Cardiac muscle cell (in vitro differentiated cells and primary cell): ENCODE results near the gene RND1. TPM values are rescaled to one million over a fixed set of nuclear protein-coding genes. Genes with fewer than 3 reads are reported as not detected.
"Not testable (repeated sequence)": the region's sequence is repeated elsewhere in the genome, so short reads cannot be mapped to it uniquely, and the experiment has no call there.

Experiments used
- DNase-seq, 2 donors: peaks; one replicate each; pipeline versions ENCODE4 v3.0.0 to v3.0.0-alpha.2; 2010 to 2017; ENCODE audit warnings: low read depth in 1 of 2, low spot score in 1 of 2
- H3K27ac ChIP-seq: fragments of 200-600 bp; sonication (generic); 2 replicates; pipeline ENCODE4 v1.5.1; 2016
- H3K27me3 ChIP-seq: fragments of 200-600 bp; sonication (generic); 2 replicates; pipeline ENCODE4 v1.6.0; 2016; ENCODE audit warnings: control low read depth
- H3K36me3 ChIP-seq: fragments of 200-600 bp; sonication (generic); 2 replicates; pipeline ENCODE4 v1.5.1; 2016; ENCODE audit warnings: control low read depth
- H3K4me1 ChIP-seq: fragments of 200-600 bp; sonication (generic); 2 replicates; pipeline ENCODE4 v1.8.1; 2017; ENCODE audit warnings: low read depth, mild to moderate bottlenecking, mixed run types
- H3K4me3 ChIP-seq: fragments of 200-600 bp; sonication (generic); 2 replicates; pipeline ENCODE4 v1.5.1; 2016; ENCODE audit warnings: mild to moderate bottlenecking
- H3K9me3 ChIP-seq: fragments of 200-600 bp; sonication (generic); 2 replicates; pipeline ENCODE4 v1.5.1; 2017; ENCODE audit warnings: low read depth, mild to moderate bottlenecking, control low read depth
- CTCF ChIP-seq: IDR thresholded peaks from 2 replicates; pipeline ENCODE4 v1.5.1; 2012; ENCODE audit warnings: low read depth, mild to moderate bottlenecking, low read length
- polyA plus RNA-seq: library from polyadenylated mRNA; unstranded; fragments of >200 nt; fragmentation: Nextera tagmentation; extraction: Ambion mirVana; gene quantifications from 2 replicates; pipeline ENCODE4 v1.2.1, GENCODE V29; 2016
- total RNA-seq: library from RNA; depleted of rRNA; stranded (reverse); fragments of >200 nt; gene quantifications from 2 replicates; pipeline ENCODE4 v1.2.3, GENCODE V29; 2016

Gene RND1
- total RNA-seq = 2.1 and 2.9 TPM in 2 replicates
- polyA plus RNA-seq = 3.5 and 7.2 TPM in 2 replicates

- peak; percentile 27 for TF ChIP-seq CTCF
- no peaks in the 10 kb centered on the region for H3K9me3 ChIP-seq
- H3K4me3 ChIP-seq = peak within 1 kb of the TSS; percentile 49
- no peak within 1 kb of the TSS for H3K27ac ChIP-seq
- peak; percentile 92 to 93 for DNase-seq
- H3K27me3 ChIP-seq = peaks cover 4% of the 10 kb centered on the region
- H3K36me3 ChIP-seq = no peaks in the 10 kb centered on the region
- H3K4me1 ChIP-seq = no peaks in the 10 kb centered on the region
These were observed at the start of gene RND1 for GRCh38 chr12:48865281-48866051. TSS of gene RND1 (minus strand) at chr12:48865870. CDS start at chr12:48865767, 103 bp downstream.

GRCh38 chr12:48910196-48910595 lies 44.5 kb upstream of the RND1 start:
- no peaks in the 10 kb centered on the region for H3K9me3 ChIP-seq
- H3K27ac ChIP-seq = no peak overlapping the region
- no peaks in the 10 kb centered on the region for H3K4me1 ChIP-seq
- no peak for TF ChIP-seq CTCF
- no peak overlapping the region for H3K4me3 ChIP-seq
- no peaks in the 10 kb centered on the region for H3K36me3 ChIP-seq
- DNase-seq = no peak
- H3K27me3 ChIP-seq = no peaks in the 10 kb centered on the region

- DNase-seq, H3K4me3 ChIP-seq, H3K27me3 ChIP-seq, H3K27ac ChIP-seq, H3K4me1 ChIP-seq, H3K9me3 ChIP-seq, H3K36me3 ChIP-seq: not testable (repeated sequence)
These were observed 44.0 kb upstream of the RND1 start for GRCh38 chr12:48909698-48910097.

GRCh38 chr12:48907245-48907644 lies 41.6 kb upstream of the RND1 start:
- no peak for DNase-seq
- TF ChIP-seq CTCF = no peak
- Histone ChIP-seq H3K9me3 (no peaks in the 10 kb centered on the region), H3K27me3 (no peaks in the 10 kb centered on the region), H3K36me3 (no peaks in the 10 kb centered on the region), H3K27ac (no peak overlapping the region), H3K4me1 (no peaks in the 10 kb centered on the region), H3K4me3 (no peak overlapping the region)

GRCh38 chr12:48903982-48904411 lies 38.3 kb upstream of the RND1 start:
- DNase-seq = peak; percentile 92 to 95
- Histone ChIP-seq H3K4me3 (peak overlapping the region; percentile 30), H3K27me3 (no peaks in the 10 kb centered on the region), H3K4me1 (no peaks in the 10 kb centered on the region), H3K9me3 (no peaks in the 10 kb centered on the region), H3K27ac (no peak overlapping the region), H3K36me3 (no peaks in the 10 kb centered on the region)
- TF ChIP-seq CTCF = peak; percentile 71

- no peak overlapping the region for H3K27ac ChIP-seq
- no peaks in the 10 kb centered on the region for H3K36me3 ChIP-seq
- no peaks in the 10 kb centered on the region for H3K9me3 ChIP-seq
- no peaks in the 10 kb centered on the region for H3K27me3 ChIP-seq
- no peak overlapping the region for H3K4me3 ChIP-seq
- DNase-seq = peak in 1 of 2 donors; percentile 83
- no peak for TF ChIP-seq CTCF
- H3K4me1 ChIP-seq = no peaks in the 10 kb centered on the region
These were observed 37.8 kb upstream of the RND1 start for GRCh38 chr12:48903363-48903981.
